ENCODE measurements around the gene C17orf67.

DNA sequence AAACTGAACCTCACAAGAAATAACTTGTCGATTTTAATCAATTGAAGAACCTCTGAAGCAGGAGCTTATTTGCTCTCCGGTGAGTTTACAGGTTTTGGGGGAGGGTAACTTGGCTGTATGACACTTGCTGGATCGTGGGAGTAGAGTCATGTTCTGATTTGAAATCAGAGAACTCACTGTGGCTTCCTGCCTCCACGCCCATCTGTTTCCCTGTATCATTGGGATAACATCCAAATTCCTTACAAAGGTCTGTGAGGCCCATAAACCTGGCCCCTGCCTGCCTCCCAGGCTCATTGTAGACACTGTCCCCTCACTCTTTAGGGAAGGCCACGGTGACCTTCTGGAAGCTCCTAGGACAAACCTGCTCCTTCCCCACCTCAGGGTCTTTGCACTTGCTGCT, 48.3 kb downstream of the C17orf67 start:
- TF ChIP-seq POLR2A (IDR thresholded peaks at IDR 0.05) (no peak), CTCF (IDR thresholded peaks at IDR 0.05) (no peak)
